HepG2 (cell line): ENCODE data around the gene PELI3.

Source experiments
- CREM ChIP-seq, 2 experiments: sonication (generic) in 1 of 2; formaldehyde crosslinking in 1 of 2; IDR thresholded peaks; 2 replicates each; pipeline versions ENCODE4 v1.4.0 to v1.6.1; 2016 to 2020; ENCODE audit warnings: antibody characterized with exemption in 1 of 2, mild to moderate bottlenecking in 1 of 2, missing genetic modification reagents in 1 of 2
- CTCF ChIP-seq: sonication (generic); formaldehyde crosslinking; IDR thresholded peaks from 2 replicates; pipeline ENCODE4 v1.5.0; 2020; ENCODE audit warnings: mild to moderate bottlenecking, missing genetic modification reagents, moderate library complexity
- FOXP1 ChIP-seq, 2 experiments: fragments of 450-650 bp in 1 of 2; IDR thresholded peaks; 2 replicates each; pipeline ENCODE4 v1.6.1; 2017 to 2018; ENCODE audit warnings: antibody characterized with exemption in 1 of 2
- MNT ChIP-seq: fragments of 450-650 bp; IDR thresholded peaks from 2 replicates; pipeline ENCODE4 v1.6.1; 2016
- MXD1 ChIP-seq: sonication (generic); formaldehyde crosslinking; IDR thresholded peaks from 2 replicates; pipeline ENCODE4 v1.4.0; 2020; ENCODE audit warnings: mild to moderate bottlenecking, missing genetic modification reagents
- POLR2AphosphoS5 ChIP-seq: IDR thresholded peaks from 2 replicates; pipeline ENCODE4 v1.6.1; 2012; ENCODE audit warnings: low read depth, low read length
- PRDM10 ChIP-seq: sonication (generic); formaldehyde crosslinking; IDR thresholded peaks from 2 replicates; pipeline ENCODE4 v1.4.0; 2020; ENCODE audit warnings: low read depth, missing genetic modification reagents
- SIN3A ChIP-seq: IDR thresholded peaks from 2 replicates; pipeline ENCODE4 v1.6.1; 2011; ENCODE audit warnings: low read depth, mild to moderate bottlenecking, control low read depth, low read length, borderline replicate concordance
- TCF12 ChIP-seq, 2 experiments: fragments of 450-650 bp in 1 of 2; sonication (generic) in 1 of 2; formaldehyde crosslinking in 1 of 2; IDR thresholded peaks; 2 replicates each; pipeline versions ENCODE4 v1.6.1 to v1.8.0; 2017 to 2022; ENCODE audit warnings: antibody characterized with exemption in 1 of 2, mild to moderate bottlenecking in 1 of 2, missing genetic modification reagents in 1 of 2, moderate library complexity in 1 of 2
- ZBTB26 ChIP-seq: IDR thresholded peaks from 2 replicates; pipeline ENCODE4 v1.6.1; 2016; ENCODE audit warnings: missing compliant biosample characterization, missing genetic modification reagents, borderline replicate concordance
- ZNF766 ChIP-seq: sonication (generic); formaldehyde crosslinking; IDR thresholded peaks from 2 replicates; pipeline ENCODE4 v1.5.0; 2020; ENCODE audit warnings: missing genetic modification reagents, borderline replicate concordance
- ZNF781 ChIP-seq: sonication (generic); formaldehyde crosslinking; IDR thresholded peaks from 2 replicates; pipeline ENCODE4 v1.5.1; 2020; ENCODE audit warnings: borderline replicate concordance, mild to moderate bottlenecking, missing genetic modification reagents; ENCODE audit errors: not compliant biosample characterization

- no peak for TF ChIP-seq TCF12 (IDR thresholded peaks at IDR 0.05)
- TF ChIP-seq TCF12 (CRISPR knock-in tag; IDR thresholded peaks at IDR 0.05): no peak
- no peak for TF ChIP-seq MNT
- no peak for TF ChIP-seq SIN3A
- no peak for TF ChIP-seq ZBTB26 (CRISPR knock-in tag)
- no peak for TF ChIP-seq ZNF766 (CRISPR knock-in tag)
- TF ChIP-seq POLR2AphosphoS5: no peak
- TF ChIP-seq CTCF: no peak
- TF ChIP-seq FOXP1 (IDR thresholded peaks at IDR 0.05): no peak
- no peak for TF ChIP-seq FOXP1 (CRISPR knock-in tag; IDR thresholded peaks at IDR 0.05)
- TF ChIP-seq PRDM10 (CRISPR knock-in tag): no peak
- no peak for TF ChIP-seq CREM (IDR thresholded peaks at IDR 0.05)
- TF ChIP-seq CREM (CRISPR knock-in tag; IDR thresholded peaks at IDR 0.05): no peak
- no peak for TF ChIP-seq ZNF781 (CRISPR knock-in tag)
- TF ChIP-seq MXD1 (CRISPR knock-in tag): no peak
These were observed 57.8 kb downstream of the PELI3 start for GRCh38 chr11:66524304-66525040.
